K562 (cell line): ENCODE data around the gene POT1. TPM values are rescaled to one million over a fixed set of nuclear protein-coding genes. Genes with fewer than 3 reads are reported as not detected.
A peak's percentile ranks its signal among the peaks of the same experiment; 100 is the strongest.

Source experiments
- DACH1 ChIP-seq: fragments of 450-650 bp; IDR thresholded peaks from 2 replicates; pipeline ENCODE4 v1.6.1; 2018; ENCODE audit not compliant: partially characterized antibody
- FOXK2 ChIP-seq, 2 experiments: fragments of 450-650 bp; IDR thresholded peaks in 1 of 2; conservative IDR thresholded peaks in 1 of 2; 2 replicates each; pipeline ENCODE4 v1.6.1; 2016; ENCODE audit warnings: low read depth in 2 of 2, mild to moderate bottlenecking in 1 of 2
- MAFG ChIP-seq: fragments of 450-650 bp; conservative IDR thresholded peaks from 2 replicates; pipeline ENCODE4 v1.6.1; 2016; ENCODE audit warnings: missing genetic modification characterization, missing compliant biosample characterization
- PCBP2 ChIP-seq: fragments of 200-400 bp; formaldehyde crosslinking; IDR thresholded peaks from 2 replicates; pipeline ENCODE4 v1.6.1; 2018; ENCODE audit warnings: low read length, low read depth, mild to moderate bottlenecking, moderate library complexity; ENCODE audit not compliant: poor library complexity, severe bottlenecking
- PTRF ChIP-seq: fragments of 450-650 bp; IDR thresholded peaks from 2 replicates; pipeline ENCODE4 v1.6.1; 2016; ENCODE audit warnings: mild to moderate bottlenecking, missing genetic modification characterization, missing compliant biosample characterization
- XRCC3 ChIP-seq: fragments of 450-650 bp; IDR thresholded peaks from 2 replicates; pipeline ENCODE4 v1.6.1; 2017; ENCODE audit warnings: mild to moderate bottlenecking, moderate library complexity
- ZNF316 ChIP-seq: fragments of 450-650 bp; IDR thresholded peaks from 2 replicates; pipeline ENCODE4 v1.6.1; 2016
- polyA plus RNA-seq, 8 experiments: library from polyadenylated mRNA; depleted of rRNA in 4 of 8; stranded (reverse) in 5 of 8; unstranded in 3 of 8; fragments of >200 nt; fragmentation: Nextera tagmentation in 2 of 8; fragmentation: Illumina TruSeq in 1 of 8; extraction: Ambion mirVana in 2 of 8; extraction: Trizol in 1 of 8; gene quantifications; 2 replicates each; pipeline versions ENCODE4 v1.2.1 to v1.2.3, GENCODE V29; 2011 to 2014; ENCODE audit warnings: inconsistent platforms in 1 of 8, missing spikeins in 1 of 8
- total RNA-seq, 7 experiments: library from RNA; depleted of rRNA in 6 of 7; stranded (reverse); fragments of >200 nt in 6 of 7; fragmentation: Illumina TruSeq in 2 of 7; extraction: Trizol in 2 of 7; gene quantifications; 2 replicates each; pipeline versions ENCODE4 v1.2.1 to v1.2.3, GENCODE V29; 2011 to 2021; ENCODE audit warnings: low replicate concordance in 1 of 7
- TF ChIP-seq, protein P1 (sequence below): fragments of 450-650 bp; IDR thresholded peaks from 2 replicates; pipeline ENCODE4 v1.6.1; 2016; ENCODE audit warnings: mild to moderate bottlenecking
- TF ChIP-seq, protein P2 (sequence below): fragments of 450-650 bp; IDR thresholded peaks from 2 replicates; pipeline ENCODE4 v1.7.1; 2018; ENCODE audit warnings: mild to moderate bottlenecking, low read depth; ENCODE audit not compliant: partially characterized antibody

The POT1 gene
- total and polyA plus RNA-seq, 9 of the 15 experiments (the other 6 are each of a cell fraction or from before 2014, with no cell fraction given) = 37.9 to 140 (median 63.6) TPM

DNA sequence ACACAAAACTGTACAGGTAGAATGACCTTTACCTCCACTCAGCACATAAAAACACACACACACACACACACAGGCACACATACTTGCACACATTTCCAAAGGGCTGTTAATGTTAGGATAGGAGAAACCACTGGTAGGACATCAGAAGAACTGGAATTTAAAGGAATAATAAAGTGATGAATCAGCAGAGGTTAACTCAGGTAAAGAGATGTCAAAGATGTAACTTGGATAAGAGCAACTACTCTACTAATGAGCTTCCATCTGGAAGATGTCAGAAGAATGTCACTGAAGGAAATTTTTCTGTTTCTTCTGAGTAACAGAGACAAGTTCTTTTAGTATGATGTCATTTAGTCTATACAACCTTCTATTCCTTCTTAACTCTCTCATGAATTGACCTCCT lies 137.6 kb downstream of the POT1 start (continued):
- TF ChIP-seq, protein P1, sequence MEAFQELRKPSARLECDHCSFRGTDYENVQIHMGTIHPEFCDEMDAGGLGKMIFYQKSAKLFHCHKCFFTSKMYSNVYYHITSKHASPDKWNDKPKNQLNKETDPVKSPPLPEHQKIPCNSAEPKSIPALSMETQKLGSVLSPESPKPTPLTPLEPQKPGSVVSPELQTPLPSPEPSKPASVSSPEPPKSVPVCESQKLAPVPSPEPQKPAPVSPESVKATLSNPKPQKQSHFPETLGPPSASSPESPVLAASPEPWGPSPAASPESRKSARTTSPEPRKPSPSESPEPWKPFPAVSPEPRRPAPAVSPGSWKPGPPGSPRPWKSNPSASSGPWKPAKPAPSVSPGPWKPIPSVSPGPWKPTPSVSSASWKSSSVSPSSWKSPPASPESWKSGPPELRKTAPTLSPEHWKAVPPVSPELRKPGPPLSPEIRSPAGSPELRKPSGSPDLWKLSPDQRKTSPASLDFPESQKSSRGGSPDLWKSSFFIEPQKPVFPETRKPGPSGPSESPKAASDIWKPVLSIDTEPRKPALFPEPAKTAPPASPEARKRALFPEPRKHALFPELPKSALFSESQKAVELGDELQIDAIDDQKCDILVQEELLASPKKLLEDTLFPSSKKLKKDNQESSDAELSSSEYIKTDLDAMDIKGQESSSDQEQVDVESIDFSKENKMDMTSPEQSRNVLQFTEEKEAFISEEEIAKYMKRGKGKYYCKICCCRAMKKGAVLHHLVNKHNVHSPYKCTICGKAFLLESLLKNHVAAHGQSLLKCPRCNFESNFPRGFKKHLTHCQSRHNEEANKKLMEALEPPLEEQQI = no peak
- peak; percentile 82 for TF ChIP-seq ZNF316
- TF ChIP-seq DACH1 = no peak
- TF ChIP-seq PCBP2 = no peak
- TF ChIP-seq PTRF (tag) = no peak
- TF ChIP-seq XRCC3 = no peak
- TF ChIP-seq FOXK2 (conservative IDR thresholded peaks at IDR 0.05 in 1 of 2, IDR thresholded peaks at IDR 0.05 in 1 of 2; ENCODE audit: low read depth in 2 of 2) = no peak
- TF ChIP-seq, protein P2, sequence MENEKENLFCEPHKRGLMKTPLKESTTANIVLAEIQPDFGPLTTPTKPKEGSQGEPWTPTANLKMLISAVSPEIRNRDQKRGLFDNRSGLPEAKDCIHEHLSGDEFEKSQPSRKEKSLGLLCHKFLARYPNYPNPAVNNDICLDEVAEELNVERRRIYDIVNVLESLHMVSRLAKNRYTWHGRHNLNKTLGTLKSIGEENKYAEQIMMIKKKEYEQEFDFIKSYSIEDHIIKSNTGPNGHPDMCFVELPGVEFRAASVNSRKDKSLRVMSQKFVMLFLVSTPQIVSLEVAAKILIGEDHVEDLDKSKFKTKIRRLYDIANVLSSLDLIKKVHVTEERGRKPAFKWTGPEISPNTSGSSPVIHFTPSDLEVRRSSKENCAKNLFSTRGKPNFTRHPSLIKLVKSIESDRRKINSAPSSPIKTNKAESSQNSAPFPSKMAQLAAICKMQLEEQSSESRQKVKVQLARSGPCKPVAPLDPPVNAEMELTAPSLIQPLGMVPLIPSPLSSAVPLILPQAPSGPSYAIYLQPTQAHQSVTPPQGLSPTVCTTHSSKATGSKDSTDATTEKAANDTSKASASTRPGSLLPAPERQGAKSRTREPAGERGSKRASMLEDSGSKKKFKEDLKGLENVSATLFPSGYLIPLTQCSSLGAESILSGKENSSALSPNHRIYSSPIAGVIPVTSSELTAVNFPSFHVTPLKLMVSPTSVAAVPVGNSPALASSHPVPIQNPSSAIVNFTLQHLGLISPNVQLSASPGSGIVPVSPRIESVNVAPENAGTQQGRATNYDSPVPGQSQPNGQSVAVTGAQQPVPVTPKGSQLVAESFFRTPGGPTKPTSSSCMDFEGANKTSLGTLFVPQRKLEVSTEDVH = no peak
- TF ChIP-seq MAFG (tag) = peak; percentile 54; the same call in 1 of the 2 replicates
